ENCODE results near the gene AUTS2. TPM values are rescaled to one million over a fixed set of nuclear protein-coding genes. Genes with fewer than 3 reads are reported as not detected.

The AUTS2 gene
- total RNA-seq, 1 experiment from 2014 or later, result 50.0 TPM

GRCh38 chr7:70752794-70753241, 1154.5 kb downstream of the AUTS2 start:
- no peaks in the 10 kb centered on the region for H3K27me3 Mint-ChIP-seq (ENCODE audit: low read depth)
- no peak for ATAC-seq
- no peaks in the 10 kb centered on the region for H3K36me3 Mint-ChIP-seq
- ChIA-PET CTCF (interaction anchor here (1.2 kb wide), 1 partner anchor 20 kb away, joined by 3 read pairs; no protein-coding TSS in a partner anchor), POLR2A (no interaction called here)
- peaks cover 20% of the 10 kb centered on the region for H3K4me1 Mint-ChIP-seq
- 0 out of 2 replicates have a peak overlapping the region, but pooled peaks have one; percentile 14 for H3K27ac Mint-ChIP-seq
- TF ChIP-seq ZSCAN18 (CRISPR knock-in tag; IDR thresholded peaks at IDR 0.05) (no peak), ZNF219 (CRISPR knock-in tag; IDR thresholded peaks at IDR 0.05; ENCODE audit: borderline replicate concordance) (no peak), ZNF281 (CRISPR knock-in tag; IDR thresholded peaks at IDR 0.05) (no peak), OVOL2 (CRISPR knock-in tag; IDR thresholded peaks at IDR 0.05; ENCODE audit: borderline replicate concordance) (no peak)
- DNase-seq (ENCODE audit: low spot score), result no peak
- no peaks in the 10 kb centered on the region for H3K9me3 Mint-ChIP-seq
- no peak overlapping the region for H3K4me3 Mint-ChIP-seq

GRCh38 chr7:70756789-70757188, 1158.5 kb downstream of the AUTS2 start:
- Mint-ChIP-seq H3K36me3 (no peaks in the 10 kb centered on the region), H3K27ac (no peak overlapping the region), H3K9me3 (no peaks in the 10 kb centered on the region), H3K27me3 (ENCODE audit: low read depth) (no peaks in the 10 kb centered on the region), H3K4me3 (no peak overlapping the region), H3K4me1 (peaks cover 37% of the 10 kb centered on the region)
- ChIA-PET CTCF (no interaction called here), POLR2A (no interaction called here)
- ATAC-seq (no peak), DNase-seq (ENCODE audit: low spot score) (no peak)
- TF ChIP-seq ARID4B (CRISPR knock-in tag; IDR thresholded peaks at IDR 0.05; ENCODE audit: borderline replicate concordance) (no peak), ATF3 (CRISPR knock-in tag; conservative IDR thresholded peaks at IDR 0.05) (no peak), CTCF (IDR thresholded peaks at IDR 0.05) (no peak), MLX (CRISPR knock-in tag; IDR thresholded peaks at IDR 0.05) (no peak), PRRX2 (CRISPR knock-in tag; IDR thresholded peaks at IDR 0.05) (no peak), SOX15 (CRISPR knock-in tag; IDR thresholded peaks at IDR 0.05) (no peak), MAX (CRISPR knock-in tag; IDR thresholded peaks at IDR 0.05) (no peak), USF1 (CRISPR knock-in tag; IDR thresholded peaks at IDR 0.05) (no peak), ETV6 (CRISPR knock-in tag; IDR thresholded peaks at IDR 0.05) (no peak), ATF6 (CRISPR knock-in tag; IDR thresholded peaks at IDR 0.05) (no peak), FOXK1 (CRISPR knock-in tag; IDR thresholded peaks at IDR 0.05) (no peak), IRF1 (CRISPR knock-in tag; IDR thresholded peaks at IDR 0.05) (no peak), ZSCAN18 (CRISPR knock-in tag; IDR thresholded peaks at IDR 0.05) (no peak), TP53 (CRISPR knock-in tag; IDR thresholded peaks at IDR 0.05) (no peak)
